A549 (cell line): ENCODE results near the gene TYW1B. TPM values are rescaled to one million over a fixed set of nuclear protein-coding genes. Genes with fewer than 3 reads are reported as not detected.
"Not testable (repeated sequence)": the region's sequence is repeated elsewhere in the genome, so short reads cannot be mapped to it uniquely, and the experiment has no call there.

ENCODE experiments used
- ATAC-seq, 2 experiments: fragments of 200-7000 bp in 1 of 2; fragments of >200 bp in 1 of 2; cut with Nextera tagmentation in 1 of 2; cut with Tn5 transposase in 1 of 2; 3 replicates each; pipeline versions ENCODE4 v1.8.0 to v1.9.1; 2018 to 2020; ENCODE audit warnings: mild to moderate bottlenecking in 1 of 2, moderate library complexity in 1 of 2
- CTCF ChIA-PET: fragments of 300-600 bp; sonication (Branson Sonifier 250); formaldehyde crosslinking; extraction: SDS; loops from one replicate; lab custom pipeline; 2021; ENCODE audit warnings: antibody characterized with exemption, inconsistent platforms; lab: Yijun Ruan, JAX
- POLR2A ChIA-PET: fragments of 350-600 bp; formaldehyde crosslinking; extraction: SDS; loops from one replicate; lab custom pipeline; 2021; ENCODE audit warnings: antibody characterized with exemption, inconsistent platforms; lab: Yijun Ruan, JAX
- DNase-seq, 2 experiments: peaks; one replicate each; pipeline versions ENCODE4 v3.0.0 to v3.0.0-alpha.2; 2011 to 2016; ENCODE audit warnings: low read depth in 1 of 2, low spot score in 1 of 2
- FAIRE-seq: peaks from 2 replicates; lab custom pipeline; 2011; peaks lifted over from hg19 to GRCh38; lab: Jason Lieb, UNC
- H3K27ac ChIP-seq, 2 experiments: fragments of >200 bp; sonication (Bioruptor Twin); formaldehyde crosslinking; 3 replicates each; pipeline ENCODE4 v1.5.1; 2016 to 2017
- H3K4me1 ChIP-seq: fragments of >200 bp; sonication (Bioruptor Twin); formaldehyde crosslinking; 3 replicates; pipeline ENCODE4 v1.6.1; 2016
- H3K4me2 ChIP-seq: fragments of >200 bp; sonication (Bioruptor Twin); formaldehyde crosslinking; 3 replicates; pipeline ENCODE4 v1.6.1; 2016
- H3K4me3 ChIP-seq: fragments of >200 bp; sonication (Bioruptor Twin); formaldehyde crosslinking; 3 replicates; pipeline ENCODE4 v1.5.1; 2016
- H3K9me3 ChIP-seq: fragments of >200 bp; sonication (Bioruptor Twin); formaldehyde crosslinking; 3 replicates; pipeline ENCODE4 v1.6.1; 2016
- BHLHE40 ChIP-seq: IDR thresholded peaks from 2 replicates; pipeline ENCODE4 v1.6.1; 2012; ENCODE audit warnings: low read depth, low read length, inconsistent platforms
- CHD4 ChIP-seq: fragments of 200-600 bp; sonication (generic); IDR thresholded peaks from 2 replicates; pipeline ENCODE4 v1.6.1; 2016; ENCODE audit warnings: antibody characterized with exemption, mild to moderate bottlenecking, borderline replicate concordance
- EP300 ChIP-seq, 2 experiments: fragments of >200 bp; sonication (Bioruptor Twin); formaldehyde crosslinking; IDR thresholded peaks; 2 replicates in 1 of 2; 3 replicates in 1 of 2; pipeline ENCODE4 v1.6.1; 2016 to 2017
- HOXA7 ChIP-seq: fragments of 250-450 bp; sonication (Bioruptor Pico); IDR thresholded peaks from 2 replicates; pipeline ENCODE4 v1.5.0; 2020; ENCODE audit warnings: mild to moderate bottlenecking, moderate library complexity
- JUNB ChIP-seq: fragments of >200 bp; sonication (Bioruptor Twin); formaldehyde crosslinking; IDR thresholded peaks from 2 replicates; pipeline ENCODE4 v1.6.1; 2016
- KDM1A ChIP-seq: fragments of 200-600 bp; sonication (generic); IDR thresholded peaks from 2 replicates; pipeline ENCODE4 v1.6.1; 2016; ENCODE audit warnings: low read depth, mild to moderate bottlenecking
- SREBF2 ChIP-seq: fragments of 450-650 bp; IDR thresholded peaks from 2 replicates; pipeline ENCODE4 v1.6.1; 2014; ENCODE audit warnings: mild to moderate bottlenecking, moderate library complexity
- ZC3H11A ChIP-seq: fragments of 450-650 bp; IDR thresholded peaks from 2 replicates; pipeline ENCODE4 v1.6.1; 2014; ENCODE audit warnings: antibody characterized with exemption, mild to moderate bottlenecking
- whole genome bisulfite sequencing: methylation state at CpG from one replicate; pipeline ENCODE4 v1.1.6; 2017; ENCODE audit errors: missing lambda C conversion rate; 5-methylcytosine and 5-hydroxymethylcytosine counted together
- polyA plus RNA-seq, 4 experiments: library from polyadenylated mRNA; depleted of rRNA in 3 of 4; stranded (reverse); fragments of >200 nt; fragmentation: RNase III in 1 of 4; extraction: RNeasy Plus Mini Kit Qiagen cat#74134 plus additional on column Dnase treatment in 1 of 4; gene quantifications; 2 replicates in 3 of 4; 3 replicates in 1 of 4; pipeline ENCODE4 v1.2.3, GENCODE V29; 2011 to 2017
- TF ChIP-seq, protein P1 (sequence below): fragments of >200 bp; sonication (Bioruptor Twin); formaldehyde crosslinking; IDR thresholded peaks from 3 replicates; pipeline ENCODE4 v1.5.1; 2016
- TF ChIP-seq, protein P2 (sequence below): IDR thresholded peaks from 2 replicates; pipeline ENCODE4 v1.6.1; 2012; ENCODE audit warnings: low read depth, borderline replicate concordance

TYW1B gene
- polyA plus RNA-seq, 2 of the 4 experiments (the other 2 are of a cell fraction): 2.7 to 4.6 TPM

DNA sequence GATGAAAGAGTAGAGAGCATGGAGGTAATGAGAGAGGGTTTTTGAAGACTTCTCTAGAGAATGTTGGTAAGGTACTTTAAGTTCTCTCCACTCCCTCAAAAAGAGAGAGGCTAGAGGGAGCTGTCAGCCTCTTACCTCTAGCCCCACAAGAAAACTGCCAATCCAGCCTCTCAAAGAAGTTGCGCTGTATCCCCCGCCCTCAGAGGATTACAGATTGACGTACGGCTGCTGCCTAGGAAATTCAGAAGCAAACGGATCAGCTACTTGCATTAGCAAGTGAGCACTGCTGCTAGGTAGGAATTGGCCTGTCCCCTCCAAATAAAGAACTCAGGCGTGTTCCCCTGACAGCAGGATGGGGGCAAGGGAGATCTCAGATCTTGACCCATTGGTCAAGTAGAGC lies 34.2 kb downstream of the TYW1B start:
- 88% methylated on average over 6 of the region's 6 CpGs for WGBS
- POLR2A ChIA-PET: no interaction called here
- Histone ChIP-seq H3K27ac (no peak overlapping the region), H3K9me3 (no peaks in the 10 kb centered on the region)
- FAIRE-seq (no peak), ATAC-seq (no peak)
- TF ChIP-seq KDM1A: no peak
- no peak for TF ChIP-seq HOXA7 (CRISPR knock-in tag)
- TF ChIP-seq ZC3H11A: no peak
- TF ChIP-seq EP300 (IDR thresholded peaks at IDR 0.05): no peak
- TF ChIP-seq, all 56 proteins: peak for 0
- CTCF ChIA-PET: no interaction called here
- DNase-seq: no peak
- H3K4me2 ChIP-seq: no peak overlapping the region
- no peak overlapping the region for H3K4me3 ChIP-seq
- H3K4me1 ChIP-seq: no peaks in the 10 kb centered on the region

DNA sequence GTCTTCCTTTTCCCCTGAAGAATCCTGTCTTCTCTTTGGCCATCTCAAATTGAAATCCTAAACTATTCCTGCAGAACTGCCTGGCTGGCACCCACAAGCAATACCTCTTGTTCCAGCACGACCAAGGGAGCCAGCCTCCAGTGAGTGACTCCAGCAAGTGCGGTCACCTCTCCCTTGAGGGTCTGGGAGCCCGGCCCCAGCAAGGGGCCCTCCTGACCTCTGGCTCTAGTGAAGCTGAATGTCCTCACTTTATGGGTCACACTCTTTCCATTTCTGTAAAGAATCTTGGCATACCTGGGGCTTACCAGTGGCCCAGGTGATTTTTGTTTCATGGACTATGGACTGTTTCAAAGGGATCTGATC lies 37.3 kb downstream of the TYW1B start:
- 75% methylated on average over 3 of the region's 3 CpGs for WGBS
- H3K4me1 ChIP-seq, H3K4me3 ChIP-seq, H3K9me3 ChIP-seq, FAIRE-seq, H3K27ac ChIP-seq, CTCF ChIA-PET, POLR2A ChIA-PET, H3K4me2 ChIP-seq, ATAC-seq, DNase-seq: not testable (repeated sequence)

DNA sequence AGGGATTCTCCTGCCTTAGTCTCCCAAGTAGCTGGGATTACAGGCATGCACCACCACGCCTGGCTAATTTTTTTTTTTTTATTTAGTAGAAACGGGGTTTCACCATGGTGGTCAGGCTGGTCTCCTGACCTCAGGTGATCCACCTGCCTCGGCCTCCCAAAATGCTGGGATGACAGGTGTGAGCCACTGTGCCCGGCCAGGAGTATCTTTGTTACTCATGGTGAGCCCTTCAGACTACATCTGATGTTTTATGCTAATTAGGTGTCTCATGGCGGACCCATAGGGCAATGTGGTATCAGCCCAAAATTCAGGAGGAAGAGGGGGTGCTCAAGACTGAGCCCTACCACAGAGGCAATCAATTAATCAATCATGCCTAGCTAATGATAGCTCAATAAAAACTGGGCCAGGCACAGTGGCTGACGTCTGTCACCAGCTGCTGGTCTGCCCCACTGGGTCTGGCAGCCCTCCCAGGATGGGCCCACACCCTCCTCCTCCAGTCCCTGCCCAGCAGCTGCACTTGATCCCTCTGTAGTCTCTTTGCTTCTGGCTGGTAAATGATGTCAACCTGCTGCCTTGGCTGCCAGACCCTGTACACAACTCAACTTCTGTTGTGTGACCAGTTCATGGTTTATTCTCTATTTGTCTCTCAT lies 37.8 kb downstream of the TYW1B start:
- FAIRE-seq, H3K27ac ChIP-seq, H3K4me2 ChIP-seq, ATAC-seq, H3K4me1 ChIP-seq, H3K4me3 ChIP-seq, POLR2A ChIA-PET, H3K9me3 ChIP-seq, CTCF ChIA-PET, DNase-seq: not testable (repeated sequence)
- 77% methylated on average over 6 of the region's 6 CpGs for WGBS

DNA sequence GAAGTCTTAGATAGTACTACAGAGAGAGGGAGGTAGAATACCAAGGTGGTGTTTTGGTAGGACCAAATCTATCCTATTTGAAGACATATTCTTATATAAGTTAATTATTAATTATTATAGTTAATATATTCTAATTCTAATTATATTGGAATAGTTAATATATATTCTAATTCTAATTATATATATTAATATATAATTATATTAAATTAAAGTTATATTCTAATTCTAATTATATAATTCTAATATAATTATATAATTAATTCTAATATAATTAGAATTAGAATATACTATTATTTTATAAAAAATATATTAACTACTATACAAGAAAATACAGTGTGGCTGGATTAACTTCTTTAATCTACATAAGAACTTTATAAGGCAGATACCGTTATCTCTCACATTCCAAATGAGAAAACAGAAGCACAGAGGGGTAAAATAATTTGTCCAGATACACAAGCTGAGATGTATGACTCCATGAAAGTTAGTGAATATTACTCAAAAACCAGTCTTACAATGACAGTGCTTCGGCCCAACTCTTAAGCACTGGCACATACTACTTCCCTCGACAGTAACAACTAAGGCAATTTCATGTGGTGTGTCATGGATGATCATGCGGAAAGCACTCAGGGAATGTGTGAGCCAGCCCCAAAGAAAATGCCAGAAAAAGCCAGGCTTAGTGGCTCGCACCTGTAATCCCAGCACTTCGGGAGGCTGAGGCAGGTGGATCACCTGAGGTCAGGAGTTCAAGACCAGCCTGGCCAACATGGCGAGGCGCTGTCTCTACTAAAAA lies 42.6 kb downstream of the TYW1B start:
- Histone ChIP-seq H3K4me2 (no peak overlapping the region), H3K4me1 (peaks cover 18% of the 10 kb centered on the region; the same call in 2 of the 3 replicates), H3K4me3 (no peak overlapping the region), H3K27ac (no peak overlapping the region; a peak in 1 of 6 replicates), H3K9me3 (no peaks in the 10 kb centered on the region)
- WGBS: 90% methylated on average over 8 of the region's 8 CpGs
- TF ChIP-seq, protein P1, sequence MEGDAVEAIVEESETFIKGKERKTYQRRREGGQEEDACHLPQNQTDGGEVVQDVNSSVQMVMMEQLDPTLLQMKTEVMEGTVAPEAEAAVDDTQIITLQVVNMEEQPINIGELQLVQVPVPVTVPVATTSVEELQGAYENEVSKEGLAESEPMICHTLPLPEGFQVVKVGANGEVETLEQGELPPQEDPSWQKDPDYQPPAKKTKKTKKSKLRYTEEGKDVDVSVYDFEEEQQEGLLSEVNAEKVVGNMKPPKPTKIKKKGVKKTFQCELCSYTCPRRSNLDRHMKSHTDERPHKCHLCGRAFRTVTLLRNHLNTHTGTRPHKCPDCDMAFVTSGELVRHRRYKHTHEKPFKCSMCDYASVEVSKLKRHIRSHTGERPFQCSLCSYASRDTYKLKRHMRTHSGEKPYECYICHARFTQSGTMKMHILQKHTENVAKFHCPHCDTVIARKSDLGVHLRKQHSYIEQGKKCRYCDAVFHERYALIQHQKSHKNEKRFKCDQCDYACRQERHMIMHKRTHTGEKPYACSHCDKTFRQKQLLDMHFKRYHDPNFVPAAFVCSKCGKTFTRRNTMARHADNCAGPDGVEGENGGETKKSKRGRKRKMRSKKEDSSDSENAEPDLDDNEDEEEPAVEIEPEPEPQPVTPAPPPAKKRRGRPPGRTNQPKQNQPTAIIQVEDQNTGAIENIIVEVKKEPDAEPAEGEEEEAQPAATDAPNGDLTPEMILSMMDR: no peak
- TF ChIP-seq, protein P2, sequence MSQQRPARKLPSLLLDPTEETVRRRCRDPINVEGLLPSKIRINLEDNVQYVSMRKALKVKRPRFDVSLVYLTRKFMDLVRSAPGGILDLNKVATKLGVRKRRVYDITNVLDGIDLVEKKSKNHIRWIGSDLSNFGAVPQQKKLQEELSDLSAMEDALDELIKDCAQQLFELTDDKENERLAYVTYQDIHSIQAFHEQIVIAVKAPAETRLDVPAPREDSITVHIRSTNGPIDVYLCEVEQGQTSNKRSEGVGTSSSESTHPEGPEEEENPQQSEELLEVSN: no peak
- no peak for TF ChIP-seq CHD4
- TF ChIP-seq SREBF2: no peak
- TF ChIP-seq KDM1A: no peak
- no peak for TF ChIP-seq BHLHE40
- TF ChIP-seq EP300 (IDR thresholded peaks at IDR 0.05): no peak
- no peak for TF ChIP-seq JUNB
- ChIA-PET POLR2A (no interaction called here), CTCF (interaction anchor here (0.6 to 1.6 kb wide), 6 partner anchors 13 to 1353 kb away, joined by 3 read pairs; no protein-coding TSS in a partner anchor)
- ATAC-seq (no peak), DNase-seq (no peak), FAIRE-seq (no peak)
